Hematopoietic multipotent progenitor cell treated with erythropoietin and hydrocortisone succinate and interleukin-3 and kit ligand, for 8 days (in vitro differentiated cells): ENCODE results near the gene COMMD9.

ENCODE experiments used
- DNase-seq: peaks from one replicate; pipeline ENCODE4 v3.0.0-alpha.2; 2015

Gene COMMD9

DNA sequence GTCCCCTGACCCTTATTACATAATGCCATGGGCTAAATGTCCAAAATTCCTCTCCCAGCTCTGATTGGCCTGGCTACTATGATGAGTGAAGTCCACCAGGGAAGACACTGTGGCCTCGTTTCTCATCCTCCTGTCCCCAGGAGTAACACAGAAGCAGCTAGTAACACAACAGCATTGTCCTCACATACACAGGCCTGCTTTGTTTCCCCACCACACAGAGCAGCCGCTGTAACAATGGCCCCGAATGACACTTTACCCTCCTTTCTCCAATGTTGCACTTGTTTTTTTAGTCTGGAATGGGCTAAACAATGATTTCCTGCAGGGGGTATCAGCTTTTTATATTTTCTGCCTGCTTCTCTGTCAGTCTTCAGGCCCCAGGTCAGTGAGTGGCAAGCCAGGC is 6.7 kb upstream of the COMMD9 start, which contains the start of gene PRR5L:
TSS of gene PRR5L (plus strand) at position 363 of the 400 bp plus-strand sequence. CDS start 104,834 bp downstream, outside the sequence.
- no peak for DNase-seq

DNA sequence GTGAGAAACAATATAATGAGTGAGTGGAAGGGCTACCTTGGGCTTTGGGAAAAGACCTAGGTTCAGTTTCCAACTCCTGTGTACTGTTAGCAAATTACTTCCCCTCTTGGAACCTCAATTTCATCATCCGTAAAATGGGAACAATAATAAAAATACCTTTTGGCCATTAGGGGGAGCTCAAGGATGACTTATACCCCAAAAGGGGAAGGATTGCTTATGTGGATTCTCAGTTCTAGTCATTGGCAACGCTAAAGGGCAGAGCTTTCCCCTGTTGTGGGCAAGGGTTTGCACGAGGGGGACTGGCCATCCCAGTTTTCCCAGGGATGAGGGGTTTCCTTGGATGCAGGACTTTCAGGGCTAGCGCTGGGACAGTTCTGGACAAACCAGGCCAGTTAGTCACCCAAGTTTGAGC is 3.1 kb upstream of the COMMD9 start:
- DNase-seq: peak; percentile 76

DNA sequence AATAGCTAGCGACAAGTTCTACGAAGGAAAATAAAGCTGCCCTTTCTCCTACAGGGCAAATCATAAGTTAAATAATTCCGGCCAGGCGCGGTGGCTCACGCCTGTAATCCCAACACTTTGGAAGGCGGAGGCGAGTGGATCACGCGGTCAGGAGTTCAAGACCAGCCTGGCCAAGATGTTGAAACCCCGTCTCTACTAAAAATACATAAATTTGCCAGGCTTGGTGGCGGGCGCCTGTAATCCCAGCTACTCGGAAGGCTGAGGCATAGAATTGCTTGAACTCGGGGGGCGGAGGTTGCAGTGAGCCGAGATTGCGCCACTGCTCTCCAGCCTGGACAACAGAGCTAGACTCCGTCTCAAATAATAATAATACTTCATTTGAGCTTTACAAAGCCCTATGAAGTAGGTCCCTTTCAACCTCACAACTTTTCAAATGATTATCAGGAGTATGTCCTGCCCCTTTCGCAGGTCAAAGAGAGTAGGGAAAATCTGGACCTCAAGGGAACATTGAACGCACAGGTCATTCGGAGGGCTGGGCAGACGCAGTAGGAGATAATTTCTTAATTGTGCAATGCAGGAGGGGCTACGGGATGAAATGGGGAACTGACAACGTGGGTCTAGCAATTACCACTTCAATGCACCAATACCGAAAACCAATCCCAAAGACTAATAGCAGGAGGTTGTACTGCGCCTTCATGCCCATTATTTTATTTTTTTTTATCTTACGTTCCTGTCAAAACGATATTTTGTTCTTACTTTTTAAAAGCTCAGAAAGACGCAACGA is 590 bp downstream of the COMMD9 start:
- DNase-seq: peak; percentile 43

DNA sequence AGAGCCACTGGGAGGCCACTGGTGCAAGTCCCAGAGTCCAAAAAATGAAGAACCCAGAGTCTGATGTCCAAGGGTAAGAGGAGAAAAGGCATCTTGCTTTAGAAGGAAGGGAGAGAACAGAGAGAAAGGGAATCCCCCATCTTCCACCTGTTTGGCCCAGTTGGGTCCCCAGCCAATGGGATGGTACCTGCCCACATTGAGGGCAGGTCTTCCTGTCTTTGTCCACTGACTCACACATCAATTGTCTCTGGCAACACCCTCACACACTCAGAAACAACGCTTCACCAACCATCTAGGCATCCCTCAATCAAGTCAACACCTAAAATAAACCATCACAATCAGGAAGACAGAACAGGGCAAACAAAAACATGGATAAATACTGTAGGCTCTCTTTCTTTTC is 6.3 kb downstream of the COMMD9 start:
- no peak for DNase-seq

DNA sequence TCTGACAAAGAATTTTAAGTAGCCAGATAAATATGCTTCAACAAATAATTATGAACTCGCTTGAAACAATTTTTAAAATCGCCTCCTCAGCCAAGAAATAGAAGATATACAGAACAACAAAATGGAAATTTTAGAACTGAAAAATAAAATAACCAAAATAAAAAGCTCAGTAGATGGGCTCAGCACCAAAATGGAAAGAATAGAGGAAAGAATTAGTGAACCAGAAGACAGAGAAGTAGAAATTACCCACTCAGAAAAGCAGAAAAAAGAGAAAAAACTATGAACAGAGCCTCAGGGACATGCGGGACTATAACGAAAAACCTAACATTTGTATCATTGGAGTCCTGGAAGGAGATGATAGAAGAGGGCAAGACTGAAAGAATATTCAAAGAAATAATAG is 7.4 kb downstream of the COMMD9 start:
- no peak for DNase-seq

DNA sequence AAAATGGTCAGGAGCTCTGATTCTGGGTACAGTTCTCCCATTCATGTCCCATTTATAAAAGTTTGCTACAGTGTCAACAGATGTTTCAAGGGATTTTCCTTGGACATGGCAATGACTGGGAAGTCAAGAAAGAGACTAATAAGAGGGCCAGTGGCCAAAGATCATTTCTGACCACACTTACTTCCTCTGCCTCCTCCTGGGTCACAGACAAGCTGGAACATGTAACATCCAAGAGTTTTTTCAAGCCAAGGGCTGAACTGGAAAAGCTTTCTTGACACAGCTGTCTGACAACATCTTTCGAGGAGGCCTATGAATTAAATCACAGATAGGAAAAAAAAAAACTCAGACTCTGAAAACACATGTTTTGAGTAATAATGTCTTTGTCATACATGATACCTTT is 8.7 kb downstream of the COMMD9 start:
- no peak for DNase-seq

DNA sequence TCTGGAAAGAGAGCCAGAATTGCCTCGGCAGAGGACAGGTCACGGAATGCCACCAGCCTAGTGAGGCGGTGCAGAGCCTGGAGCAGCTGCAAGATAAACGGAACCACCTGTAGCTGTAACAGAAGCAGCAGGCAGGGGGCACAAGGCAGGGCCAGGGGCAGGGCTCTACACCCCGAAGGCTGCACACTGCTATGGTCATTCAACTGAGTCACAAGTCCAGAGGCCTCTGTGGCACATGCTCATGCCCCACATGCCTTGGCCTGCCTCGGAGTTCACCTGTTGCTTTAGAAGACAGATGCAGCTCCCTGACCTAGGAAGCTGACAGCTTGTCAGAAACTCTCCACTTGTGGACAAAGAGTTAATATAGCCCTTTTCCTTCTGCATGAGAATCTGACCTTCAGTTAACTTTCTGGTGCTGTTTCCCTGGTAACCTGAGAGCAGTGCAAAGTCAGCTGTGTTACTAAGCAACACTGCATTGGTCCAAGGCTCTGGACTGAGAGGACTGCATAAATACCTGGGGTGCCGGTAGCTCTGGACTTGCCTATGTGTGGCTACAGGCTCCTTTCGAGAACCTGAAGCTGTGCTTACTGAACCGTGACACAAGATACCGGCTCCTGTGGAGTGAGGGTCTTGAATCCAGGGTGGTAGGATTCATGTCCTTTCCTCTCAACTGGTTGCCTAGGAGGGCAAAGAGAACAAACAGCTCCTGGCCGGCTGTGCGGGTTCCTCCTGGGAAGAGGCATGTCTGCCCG is 10.5 kb downstream of the COMMD9 start:
- DNase-seq: no peak

DNA sequence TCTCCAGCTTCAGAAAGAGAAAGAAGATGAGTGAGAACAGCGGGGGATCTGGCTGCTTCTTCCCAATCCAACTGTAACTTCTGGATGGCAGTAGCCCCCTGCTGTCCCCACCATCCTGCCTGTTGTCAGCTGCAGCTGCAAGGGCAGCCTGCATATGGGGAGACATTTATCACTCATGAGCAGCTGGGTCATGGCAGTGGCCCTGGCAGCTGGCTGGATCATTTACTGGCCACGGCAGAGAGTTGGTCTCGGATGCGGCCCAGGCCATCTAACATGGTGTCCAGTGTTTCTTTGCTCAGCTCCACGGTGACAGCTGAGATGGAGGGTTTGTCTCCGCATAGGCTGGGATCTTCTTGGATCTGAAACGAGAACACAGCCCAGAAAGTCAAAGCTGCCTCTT is 14.8 kb downstream of the COMMD9 start:
- no peak for DNase-seq

DNA sequence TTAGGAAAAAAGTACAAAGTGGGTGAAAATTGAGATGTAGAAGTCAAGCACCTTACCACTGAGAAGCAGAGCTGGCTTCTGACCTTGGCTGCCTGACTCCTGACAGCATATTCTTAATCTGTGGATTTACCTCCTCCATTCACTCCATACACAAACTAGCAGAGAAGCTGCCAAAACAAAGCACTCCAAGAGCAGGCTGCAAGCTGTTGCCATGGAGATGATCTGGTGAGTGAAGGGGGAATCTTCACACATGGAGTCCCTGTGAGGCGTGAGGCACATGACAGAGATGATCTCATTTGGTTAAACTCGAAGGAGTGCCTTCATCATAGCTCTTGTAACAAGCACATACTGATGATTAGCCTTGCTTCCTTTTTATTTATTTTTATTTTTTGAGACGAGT is 16.1 kb downstream of the COMMD9 start:
- no peak for DNase-seq

DNA sequence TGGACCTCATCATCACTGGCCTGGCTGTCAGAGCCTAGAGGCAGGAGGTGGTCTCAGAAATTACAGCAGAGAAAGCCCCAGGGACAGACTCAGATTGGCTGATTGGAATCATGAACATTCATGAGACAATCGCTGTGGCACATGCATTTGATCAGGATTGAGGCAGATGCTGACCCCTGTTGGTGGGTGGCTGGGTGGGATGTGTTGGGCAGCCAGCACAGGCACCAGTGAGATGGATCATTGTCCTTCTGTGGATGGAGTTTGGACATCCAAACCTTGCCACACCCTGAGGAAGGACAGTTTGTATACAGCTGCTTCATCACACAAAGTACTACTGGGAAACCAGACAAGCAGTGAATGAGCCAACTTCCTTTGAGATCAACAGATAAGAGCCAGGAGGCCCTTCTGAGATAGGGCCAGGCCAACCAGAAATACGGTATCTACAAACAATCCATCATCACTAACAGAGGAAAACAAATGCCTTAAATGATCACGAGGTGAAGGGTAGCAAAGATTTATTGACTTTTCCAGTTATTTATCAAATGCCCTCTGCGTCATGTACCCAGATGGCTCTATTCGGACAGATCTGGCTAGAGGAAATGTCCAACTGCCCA is 17.3 kb downstream of the COMMD9 start:
- DNase-seq: no peak

DNA sequence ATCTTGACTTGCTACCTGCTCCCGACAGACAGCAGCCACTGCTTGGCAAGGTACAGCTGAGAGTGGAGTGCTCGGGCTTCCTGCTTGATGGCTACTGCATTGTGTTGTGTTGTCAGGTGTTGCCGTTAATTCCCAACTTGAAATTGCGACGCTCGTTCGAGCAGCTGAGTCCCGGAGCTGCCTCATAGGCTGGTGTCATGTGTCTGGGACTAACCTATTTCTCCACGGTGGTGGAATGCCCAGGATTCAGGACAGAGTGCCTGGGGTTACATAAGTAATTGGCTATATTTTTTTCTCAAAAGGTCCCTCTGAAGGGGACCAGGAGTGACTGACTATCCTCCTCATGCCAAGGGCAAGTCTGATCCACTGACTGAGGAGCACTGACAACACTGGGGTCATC is 18.5 kb downstream of the COMMD9 start:
- no peak for DNase-seq

DNA sequence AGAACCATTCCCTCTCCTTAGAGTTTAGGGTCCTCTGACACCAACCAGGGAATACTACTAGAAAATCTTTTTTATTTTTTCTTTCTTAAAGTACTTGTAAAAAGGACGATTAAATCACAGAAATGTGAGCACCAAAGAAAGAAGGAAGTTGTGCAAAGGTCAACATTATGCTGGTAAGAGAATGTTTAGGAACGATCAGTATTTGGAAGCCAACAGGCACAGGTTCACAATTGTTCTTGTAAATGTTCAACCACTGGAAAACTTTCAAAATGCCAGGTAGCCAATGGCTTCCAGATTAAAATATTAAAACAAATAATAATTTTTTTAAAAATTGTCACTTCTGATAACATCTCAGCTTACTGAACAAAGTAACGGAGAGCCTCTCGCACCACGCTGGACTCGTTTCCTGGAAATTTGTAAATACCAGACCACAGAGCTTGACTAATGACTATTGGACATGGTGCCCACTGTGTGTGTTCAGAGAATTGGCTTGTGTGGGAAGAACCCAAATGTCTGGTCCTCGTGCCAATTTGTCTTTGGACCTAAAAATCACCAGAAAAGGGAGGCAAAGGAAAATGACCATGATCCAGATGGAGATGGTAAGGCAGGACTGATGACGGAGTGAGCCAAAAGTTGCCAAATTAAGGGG is 20.8 kb downstream of the COMMD9 start:
- DNase-seq: no peak

DNA sequence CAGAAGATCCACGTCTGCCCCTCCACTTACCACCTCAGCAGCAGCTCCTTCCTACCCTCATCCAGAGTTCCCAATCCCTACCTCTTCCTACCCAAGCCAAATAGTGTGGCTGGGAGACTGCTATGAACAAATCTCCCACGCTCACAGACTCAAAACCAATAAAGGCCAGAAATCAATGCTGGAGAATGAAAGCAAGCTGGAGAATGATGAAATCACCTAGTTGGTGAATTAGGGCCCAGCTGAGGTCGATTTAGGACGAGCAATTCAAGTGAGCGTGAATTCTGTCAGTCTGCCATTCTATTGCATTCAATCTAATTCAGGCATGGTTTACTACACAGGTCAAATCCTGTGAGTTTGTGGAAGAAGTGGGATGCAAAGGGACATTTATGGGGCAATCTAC is 22.5 kb downstream of the COMMD9 start:
- DNase-seq: no peak

DNA sequence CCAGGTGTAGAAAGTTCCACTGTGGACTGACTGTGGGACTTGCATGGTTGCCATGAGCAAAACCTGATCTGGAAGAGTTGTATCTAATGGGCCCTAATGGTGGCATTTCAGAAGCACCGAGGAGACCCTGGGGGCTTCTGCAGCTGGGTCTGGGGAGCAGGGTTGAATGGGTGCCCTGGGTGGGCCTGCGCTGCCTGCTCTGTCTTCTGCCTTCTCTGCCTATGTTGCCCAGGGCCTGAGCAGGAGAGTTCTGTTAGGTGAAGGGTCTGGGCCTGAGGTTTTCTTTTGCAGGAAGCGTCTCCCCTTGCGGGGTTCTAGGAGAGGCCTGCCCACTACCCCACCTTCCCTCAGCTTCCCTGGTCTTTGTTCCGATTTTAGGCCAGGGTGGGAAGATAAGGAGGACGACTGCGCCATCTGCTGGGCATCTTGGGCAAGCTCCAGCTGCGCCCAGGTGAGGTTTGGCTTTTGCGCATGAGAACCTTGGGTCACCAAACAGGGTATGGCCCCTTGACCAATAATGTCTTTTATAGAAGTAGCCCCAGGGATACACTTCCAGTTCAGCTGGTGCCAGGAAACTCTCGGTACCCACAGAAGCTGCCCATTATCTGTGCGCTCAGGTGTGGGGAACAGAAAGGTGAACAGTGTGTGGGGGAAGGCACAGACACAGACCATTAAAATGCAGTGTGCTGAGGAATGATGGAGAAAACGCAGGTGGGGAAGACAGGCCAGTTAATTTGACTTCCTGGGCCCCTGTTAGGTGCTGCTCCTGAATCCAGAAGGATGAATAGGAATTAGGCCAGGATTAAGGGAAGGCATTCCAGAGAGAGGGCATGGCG is 23.2 kb downstream of the COMMD9 start:
- DNase-seq: peak; percentile 56

DNA sequence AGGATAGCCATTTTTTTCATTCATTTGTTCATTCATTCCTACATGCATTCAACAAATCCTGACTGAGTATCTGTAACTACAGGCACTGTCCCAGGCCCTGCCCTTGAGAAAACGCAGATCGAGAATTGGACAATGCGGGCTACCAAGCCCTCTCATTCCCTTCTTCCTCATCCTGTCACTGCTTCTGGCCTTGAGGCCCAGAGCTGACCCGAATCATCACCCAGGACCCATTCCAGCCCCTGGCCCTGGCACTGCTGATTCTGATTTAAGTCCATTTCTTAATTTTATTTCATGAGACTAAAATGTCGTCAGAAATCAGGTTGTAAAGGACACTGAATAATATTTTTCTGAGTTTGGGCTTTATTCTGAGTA is 24.3 kb downstream of the COMMD9 start:
- no peak for DNase-seq

DNA sequence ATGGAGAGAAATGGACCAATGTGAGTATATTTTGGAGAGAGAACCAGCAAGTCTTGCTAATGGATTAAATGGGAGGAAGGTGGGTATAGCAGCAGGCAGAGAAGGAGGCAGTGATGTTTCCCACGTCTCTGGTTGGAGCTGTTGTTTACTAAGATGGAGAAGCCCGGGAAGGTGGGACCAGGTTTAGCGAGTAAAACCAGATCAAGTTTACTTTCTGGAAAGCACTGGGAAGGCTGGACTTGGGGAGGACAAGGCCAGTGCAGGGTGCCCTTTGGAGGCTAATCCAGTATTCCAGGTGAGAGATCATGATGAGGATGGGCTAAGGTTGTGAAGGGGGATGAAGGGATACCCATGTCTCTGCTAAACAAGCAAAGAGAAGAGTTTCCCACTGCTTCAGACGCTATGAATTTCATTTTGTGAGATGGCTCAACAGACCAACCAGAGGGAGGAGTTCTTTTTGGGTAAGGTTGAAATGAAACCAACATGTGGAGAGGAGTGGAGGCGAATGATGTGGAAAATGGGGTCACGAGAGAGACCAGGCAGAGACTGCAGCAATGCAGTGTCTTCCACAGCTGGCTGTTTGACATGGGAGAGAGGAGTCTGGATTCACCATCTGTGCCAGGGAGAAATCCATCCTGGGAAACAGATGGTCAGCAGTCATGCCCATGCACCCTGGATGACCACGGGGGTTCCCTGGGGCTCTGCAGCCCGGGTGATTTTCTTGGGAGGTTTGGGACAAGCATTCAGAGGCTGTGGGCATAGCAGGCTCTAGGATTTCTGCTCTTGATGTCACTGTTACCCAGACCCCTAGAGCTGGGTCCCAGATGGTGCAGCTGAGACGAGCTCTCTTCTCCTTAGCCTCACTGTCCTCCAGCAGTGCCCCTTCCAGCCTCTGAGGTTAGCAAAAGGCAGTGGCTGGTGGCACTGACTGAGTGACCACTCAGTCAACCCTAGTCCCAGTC is 24.9 kb downstream of the COMMD9 start:
- DNase-seq: no peak

DNA sequence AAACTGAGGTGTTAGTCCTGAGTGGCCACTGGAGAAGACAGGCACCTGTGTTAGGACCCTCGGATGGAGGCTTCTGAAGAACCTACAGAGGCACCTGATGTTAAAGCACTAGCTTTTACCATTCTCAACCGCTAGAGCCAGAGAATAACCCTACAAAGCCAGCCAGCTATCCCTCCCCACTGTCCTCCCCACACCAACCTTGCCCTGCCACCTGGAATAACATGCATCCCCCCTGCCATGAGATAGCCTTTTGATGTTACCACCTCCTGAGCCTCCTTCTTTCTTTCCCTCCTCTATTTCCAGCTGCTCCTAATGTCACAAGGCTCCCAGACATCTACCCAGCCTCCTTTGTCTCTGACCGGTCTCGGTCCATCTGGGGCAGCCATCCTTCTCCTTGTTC is 28.1 kb downstream of the COMMD9 start:
- no peak for DNase-seq

DNA sequence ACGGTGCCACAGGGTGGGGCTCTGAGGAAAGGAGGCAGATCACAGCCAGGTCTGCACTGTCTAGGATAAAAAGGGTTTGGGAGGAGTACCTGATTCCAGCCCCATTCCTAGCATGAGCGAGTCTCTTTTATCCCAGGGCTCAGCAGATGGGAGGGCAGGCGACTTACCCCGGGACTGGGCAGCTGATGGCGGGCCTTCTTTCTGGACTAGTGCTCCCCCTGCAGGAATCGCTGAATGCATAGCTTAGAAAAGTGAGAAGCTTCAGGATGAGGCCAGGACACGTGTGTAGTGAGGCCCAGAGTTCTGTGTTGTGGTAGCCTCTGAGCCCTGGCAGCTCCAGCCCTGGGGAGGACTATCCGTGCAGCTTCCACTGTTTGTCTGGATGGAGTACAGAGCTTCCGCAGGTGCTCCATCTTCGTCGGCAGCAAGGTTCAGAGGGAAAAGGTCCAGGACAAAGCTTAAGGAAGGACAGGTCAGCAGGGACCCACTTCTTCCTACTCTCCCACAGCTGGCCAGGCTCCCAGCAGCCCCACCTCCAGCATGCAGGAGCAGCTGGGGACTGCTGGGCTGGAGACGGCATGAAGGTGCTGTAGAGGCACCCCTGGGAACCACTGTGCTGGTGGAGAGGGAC is 30.4 kb downstream of the COMMD9 start:
- peak; percentile 53 for DNase-seq

DNA sequence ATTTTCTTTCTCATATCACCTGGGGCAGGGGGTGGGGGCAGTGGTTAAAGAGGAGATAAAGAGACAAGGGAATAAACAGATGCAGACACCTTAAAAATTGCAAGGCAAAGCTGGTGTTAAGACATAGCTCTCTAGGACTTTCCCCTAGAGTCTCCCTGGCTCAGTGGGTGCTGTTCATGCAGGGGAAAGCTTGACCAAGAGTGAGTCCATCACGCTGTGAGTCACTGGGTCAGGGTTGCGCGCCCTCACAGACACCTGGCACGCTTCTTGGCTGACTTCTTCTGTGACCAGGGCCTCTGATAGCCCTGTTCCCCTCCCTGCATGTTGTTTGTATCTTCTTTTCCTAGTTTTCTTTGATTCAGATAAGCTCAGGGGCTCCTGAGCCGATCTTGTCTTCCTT is 31.9 kb downstream of the COMMD9 start:
- no peak for DNase-seq

DNA sequence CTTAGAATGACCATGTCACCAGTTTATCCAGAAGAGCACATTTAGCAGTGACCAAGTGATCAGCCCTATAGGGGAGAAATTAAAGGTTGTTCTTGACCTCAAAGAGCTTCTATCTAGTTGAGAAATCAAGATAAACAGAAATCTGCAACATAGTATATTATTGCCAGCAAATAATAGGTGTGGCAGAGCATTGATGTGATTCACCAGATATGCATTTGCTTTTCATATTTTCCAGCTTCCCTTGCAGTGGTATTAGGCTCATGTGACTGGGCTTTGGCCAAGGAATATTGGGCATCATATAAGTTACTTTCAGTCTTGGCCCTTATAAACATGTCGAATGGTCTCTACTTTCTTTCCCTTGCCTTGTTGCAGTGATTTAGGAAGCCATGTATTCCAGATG is 34.5 kb downstream of the COMMD9 start:
- DNase-seq: no peak

DNA sequence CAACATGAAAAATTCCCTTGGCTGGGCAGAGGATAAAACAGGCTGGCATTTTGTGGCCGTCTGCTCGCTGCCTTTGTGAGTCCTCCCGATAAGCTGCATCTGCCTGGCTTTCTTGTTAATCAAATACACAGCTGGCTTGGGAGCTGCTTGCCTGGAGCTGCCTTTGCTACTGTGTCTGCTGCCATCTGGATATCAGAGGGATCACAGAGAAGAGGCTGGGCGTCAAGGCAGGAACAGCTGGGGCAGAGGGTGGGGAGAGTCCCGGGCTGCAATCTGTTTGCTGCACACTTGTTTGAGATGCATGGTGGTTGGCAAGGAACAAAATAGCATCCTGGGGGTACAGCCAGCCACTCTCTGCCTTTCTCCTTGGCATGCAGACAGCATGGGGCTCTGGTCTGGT is 36.0 kb downstream of the COMMD9 start:
- peak; percentile 76 for DNase-seq
